ENCODE measurements around the gene ATP6V0B.

GRCh38 chr1:43953361-43953760, 21.4 kb upstream of the ATP6V0B start:
- TF ChIP-seq POLR2A (IDR thresholded peaks at IDR 0.05), result no peak
- no peak for TF ChIP-seq CTCF (IDR thresholded peaks at IDR 0.05)

Measured in testis (tissue), 2 donors.